Fibroblast of villous mesenchyme (primary cell): ENCODE data around the gene STARD4. TPM values are rescaled to one million over a fixed set of nuclear protein-coding genes. Genes with fewer than 3 reads are reported as not detected.

Source experiments
- DNase-seq: peaks from one replicate; pipeline ENCODE4 v3.0.0-alpha.2; 2010; ENCODE audit warnings: low read depth
- H3K4me3 ChIP-seq: 2 replicates; pipeline ENCODE4 v1.5.1; 2011; ENCODE audit warnings: low read depth, mild to moderate bottlenecking, low read length
- CTCF ChIP-seq: IDR thresholded peaks from 2 replicates; pipeline ENCODE4 v1.5.1; 2012; ENCODE audit warnings: low read depth, mild to moderate bottlenecking, low read length; ENCODE audit not compliant: insufficient read depth
- total RNA-seq: library from RNA; depleted of rRNA; stranded (reverse); fragments of >200 nt; gene quantifications from 2 replicates; pipeline ENCODE4 v1.2.3, GENCODE V29; 2012

The STARD4 gene
- total RNA-seq = 105 and 147 TPM in 2 replicates

GRCh38 chr5:111512375-111513130 is at the start of gene STARD4:
TSS of gene STARD4 (minus strand) at chr5:111512535. CDS start at chr5:111507433, 5,102 bp downstream.
- no peak for TF ChIP-seq CTCF
- DNase-seq = peak; percentile 99
- peak within 1 kb of the TSS; percentile 98 for H3K4me3 ChIP-seq

GRCh38 chr5:111559680-111560079 is 47.3 kb upstream of the STARD4 start:
- DNase-seq = no peak
- TF ChIP-seq CTCF = no peak

GRCh38 chr5:111557686-111558085 is 45.4 kb upstream of the STARD4 start:
- TF ChIP-seq CTCF = no peak
- no peak overlapping the region for H3K4me3 ChIP-seq
- no peak for DNase-seq

More at GRCh38 chr5:111559680-111560079, 47.3 kb upstream of the STARD4 start:
- no peak overlapping the region for H3K4me3 ChIP-seq

- H3K4me3 ChIP-seq = no peak overlapping the region
- no peak for DNase-seq
- TF ChIP-seq CTCF = no peak
Observed at GRCh38 chr5:111557111-111557510, 44.8 kb upstream of the STARD4 start.

- H3K4me3 ChIP-seq = no peak overlapping the region
- DNase-seq = no peak
- no peak for TF ChIP-seq CTCF
Observed at GRCh38 chr5:111556501-111556900, 44.2 kb upstream of the STARD4 start.

- DNase-seq = no peak
- no peak for TF ChIP-seq CTCF
- H3K4me3 ChIP-seq = no peak overlapping the region
Observed at GRCh38 chr5:111555760-111556159, 43.4 kb upstream of the STARD4 start.

GRCh38 chr5:111553868-111554267 is 41.5 kb upstream of the STARD4 start:
- TF ChIP-seq CTCF = no peak
- DNase-seq = no peak
- H3K4me3 ChIP-seq = no peak overlapping the region
